ENCODE data around the gene IFRD1. TPM values are rescaled to one million over a fixed set of nuclear protein-coding genes. Genes with fewer than 3 reads are reported as not detected.

Gene IFRD1
- total RNA-seq, 1 experiment from 2014 or later: 67.8 TPM

- WGBS (ENCODE audit: extremely low coverage, insufficient read length, low lambda C conversion rate): no CpG with 5 or more reads among the region's 5 CpGs
- H2AFZ ChIP-seq (ENCODE audit: low read length): no peak overlapping the region
These were observed 907 bp upstream of the IFRD1 start for GRCh38 chr7:112449353-112449752.

More at GRCh38 chr7:112449353-112449752, 907 bp upstream of the IFRD1 start:
- no peak overlapping the region for H4K91ac ChIP-seq (ENCODE audit: insufficient read length, low read depth, low read length)
- H2BK15ac ChIP-seq (ENCODE audit: low read depth, low read length): no peak overlapping the region
- H3K4me1 ChIP-seq (ENCODE audit: insufficient read depth, low read length): no peaks in the 10 kb centered on the region
- H2BK5ac ChIP-seq (ENCODE audit: insufficient read length, low read length): no peak overlapping the region
- no peak overlapping the region for H3K56ac ChIP-seq (ENCODE audit: insufficient read length, low read depth, low read length)
- H2BK12ac ChIP-seq (ENCODE audit: insufficient read length, low read depth, low read length): no peak overlapping the region
- peak overlapping the region; percentile 45 for H3K4me2 ChIP-seq (ENCODE audit: insufficient read depth, insufficient read length, low read length)
- no peaks in the 10 kb centered on the region for H3K79me1 ChIP-seq (ENCODE audit: insufficient read depth, low read depth, low read length, poor library complexity, severe bottlenecking)
- TF ChIP-seq CTCF (conservative IDR thresholded peaks at IDR 0.05): no peak
- H3K9ac ChIP-seq (ENCODE audit: extremely low read depth, insufficient read length, low read length): no peak overlapping the region
- no peaks in the 10 kb centered on the region for H3K27me3 Mint-ChIP-seq (ENCODE audit: low read depth)
- no peaks in the 10 kb centered on the region for H4K20me1 ChIP-seq (ENCODE audit: control insufficient read depth, insufficient read depth, insufficient read length)
- H3K27ac Mint-ChIP-seq: 0 out of 7 replicates have a peak overlapping the region, but pooled peaks of 1 of the 3 experiments have one; percentile 62
- H3K4me1 Mint-ChIP-seq: peaks cover 28 to 29% of the 10 kb centered on the region in 2 experiments
- H3K79me2 ChIP-seq (ENCODE audit: insufficient read depth, low read length): peaks cover 20% of the 10 kb centered on the region; the same call in 1 of the 2 replicates
- no peaks in the 10 kb centered on the region for H3K9me3 Mint-ChIP-seq
- no peak overlapping the region for H3K23ac ChIP-seq (ENCODE audit: insufficient read length, low read depth, low read length)
- DNase-seq: no peak
- H3K27ac ChIP-seq (ENCODE audit: insufficient read length, low read depth, low read length): no peak overlapping the region
- H2AK5ac ChIP-seq (ENCODE audit: insufficient read length, low read length): no peak overlapping the region
- no peak overlapping the region for H3K14ac ChIP-seq (ENCODE audit: insufficient read depth, low read length)
- H3K4me3 Mint-ChIP-seq: peak overlapping the region; percentile 97 to 99
- no peak overlapping the region for H4K5ac ChIP-seq (ENCODE audit: insufficient read length, low read depth, low read length)
- no peak overlapping the region for H3T11ph ChIP-seq (ENCODE audit: low read length)
- H3K18ac ChIP-seq (ENCODE audit: insufficient read length, low read depth, low read length): no peak overlapping the region
- peaks cover under 1 to 8% (median 1%) of the 10 kb centered on the region in 3 experiments; a peak in 4 of 7 replicates for H3K36me3 Mint-ChIP-seq (ENCODE audit: insufficient read depth in 1 of 3, low read depth in 3 of 3)
- no peak overlapping the region for H3K4ac ChIP-seq (ENCODE audit: low read depth, low read length)
- H2BK120ac ChIP-seq (ENCODE audit: low read depth, low read length, poor library complexity, severe bottlenecking): no peak overlapping the region
- H3K27me3 ChIP-seq (ENCODE audit: insufficient read depth, low read length): no peaks in the 10 kb centered on the region
- peaks cover 7% of the 10 kb centered on the region for H3K23me2 ChIP-seq (ENCODE audit: insufficient read length, low read depth, low read length, poor library complexity, severe bottlenecking)
- H3K9me3 ChIP-seq (ENCODE audit: control insufficient read depth, low read depth, low read length): no peaks in the 10 kb centered on the region
- no peak overlapping the region for H2BK20ac ChIP-seq (ENCODE audit: low read depth, low read length, poor library complexity, severe bottlenecking)
- no peak overlapping the region for H4K8ac ChIP-seq (replicated peaks; ENCODE audit: insufficient read length, low read depth, low read length)
